RWPE2 (cell line): Measurements from ENCODE around the gene UGT2A2.
"Not testable (repeated sequence)": the region's sequence is repeated elsewhere in the genome, so short reads cannot be mapped to it uniquely, and the experiment has no call there.

Experiments
- ATAC-seq: fragments of 200-7000 bp; cut with Tn5 transposase; 3 replicates; pipeline ENCODE4 v1.9.1; 2021; ENCODE audit warnings: low read depth
- DNase-seq: peaks from one replicate; pipeline ENCODE4 v3.0.0-alpha.2; 2020; ENCODE audit warnings: low spot score
- H3K27ac ChIP-seq: fragments of 450-650 bp; 2 replicates; pipeline ENCODE4 v1.5.1; 2017; ENCODE audit warnings: mild to moderate bottlenecking; ENCODE audit not compliant: poor library complexity, severe bottlenecking
- H3K27me3 ChIP-seq: fragments of 250-450 bp; sonication (Bioruptor Pico); 2 replicates; pipeline ENCODE4 v1.5.1; 2021; ENCODE audit warnings: mild to moderate bottlenecking, moderate library complexity; ENCODE audit not compliant: insufficient read depth, poor library complexity, severe bottlenecking
- H3K36me3 ChIP-seq: fragments of 250-450 bp; sonication (Bioruptor Pico); 2 replicates; pipeline ENCODE4 v1.5.1; 2020; ENCODE audit warnings: low read depth, mild to moderate bottlenecking, moderate library complexity
- H3K4me1 ChIP-seq: fragments of 250-450 bp; sonication (Bioruptor Pico); 2 replicates; pipeline ENCODE4 v1.5.1; 2021; ENCODE audit warnings: mild to moderate bottlenecking, moderate library complexity; ENCODE audit not compliant: insufficient read depth, poor library complexity, severe bottlenecking
- H3K4me3 ChIP-seq: fragments of 250-450 bp; sonication (Bioruptor Pico); 2 replicates; pipeline ENCODE4 v1.5.1; 2021; ENCODE audit warnings: mild to moderate bottlenecking, moderate library complexity; ENCODE audit not compliant: severe bottlenecking
- H3K9me3 ChIP-seq: fragments of 250-450 bp; sonication (Bioruptor Pico); 2 replicates; pipeline ENCODE4 v1.5.1; 2021; ENCODE audit warnings: mild to moderate bottlenecking, moderate library complexity; ENCODE audit not compliant: severe bottlenecking
- TF ChIP-seq, protein P1 (sequence below): fragments of 450-650 bp; IDR thresholded peaks from one replicate; pipeline ENCODE4 v1.5.1; 2017; ENCODE audit warnings: mild to moderate bottlenecking, moderate library complexity; ENCODE audit not compliant: poor library complexity, severe bottlenecking

UGT2A2 gene

DNA sequence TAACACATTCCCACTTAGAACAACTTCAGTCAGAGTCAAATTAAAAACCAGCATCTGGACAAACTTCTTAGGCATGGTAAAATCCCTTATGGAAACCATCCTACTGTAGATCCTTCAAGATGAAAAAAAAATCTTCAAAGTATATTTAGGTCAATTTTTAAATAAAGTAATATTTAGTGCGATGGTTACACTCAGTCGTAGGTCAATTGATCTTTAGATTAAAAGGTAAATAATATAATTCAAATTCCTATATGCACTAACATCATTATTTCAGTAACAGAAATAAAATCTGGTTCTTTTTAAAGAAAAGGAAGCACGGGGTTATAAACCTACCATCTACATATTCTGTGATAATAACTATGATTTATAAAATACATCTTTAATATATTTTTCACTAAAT lies at the start of gene UGT2A2:
Gene UGT2A2 (minus strand): TSS at position 101 of the 400 bp plus-strand sequence. CDS start 2 bp downstream, at position 99.
- no peak for DNase-seq
- H3K27ac ChIP-seq, result no peak within 1 kb of the TSS
- no peaks in the 10 kb centered on the region for H3K9me3 ChIP-seq
- H3K4me1 ChIP-seq, result no peaks in the 10 kb centered on the region
- TF ChIP-seq, protein P1, sequence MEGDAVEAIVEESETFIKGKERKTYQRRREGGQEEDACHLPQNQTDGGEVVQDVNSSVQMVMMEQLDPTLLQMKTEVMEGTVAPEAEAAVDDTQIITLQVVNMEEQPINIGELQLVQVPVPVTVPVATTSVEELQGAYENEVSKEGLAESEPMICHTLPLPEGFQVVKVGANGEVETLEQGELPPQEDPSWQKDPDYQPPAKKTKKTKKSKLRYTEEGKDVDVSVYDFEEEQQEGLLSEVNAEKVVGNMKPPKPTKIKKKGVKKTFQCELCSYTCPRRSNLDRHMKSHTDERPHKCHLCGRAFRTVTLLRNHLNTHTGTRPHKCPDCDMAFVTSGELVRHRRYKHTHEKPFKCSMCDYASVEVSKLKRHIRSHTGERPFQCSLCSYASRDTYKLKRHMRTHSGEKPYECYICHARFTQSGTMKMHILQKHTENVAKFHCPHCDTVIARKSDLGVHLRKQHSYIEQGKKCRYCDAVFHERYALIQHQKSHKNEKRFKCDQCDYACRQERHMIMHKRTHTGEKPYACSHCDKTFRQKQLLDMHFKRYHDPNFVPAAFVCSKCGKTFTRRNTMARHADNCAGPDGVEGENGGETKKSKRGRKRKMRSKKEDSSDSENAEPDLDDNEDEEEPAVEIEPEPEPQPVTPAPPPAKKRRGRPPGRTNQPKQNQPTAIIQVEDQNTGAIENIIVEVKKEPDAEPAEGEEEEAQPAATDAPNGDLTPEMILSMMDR, result no peak
- no peaks in the 10 kb centered on the region for H3K27me3 ChIP-seq
- H3K36me3 ChIP-seq, result no peaks in the 10 kb centered on the region
- no peak within 1 kb of the TSS for H3K4me3 ChIP-seq
- ATAC-seq, result no peak

DNA sequence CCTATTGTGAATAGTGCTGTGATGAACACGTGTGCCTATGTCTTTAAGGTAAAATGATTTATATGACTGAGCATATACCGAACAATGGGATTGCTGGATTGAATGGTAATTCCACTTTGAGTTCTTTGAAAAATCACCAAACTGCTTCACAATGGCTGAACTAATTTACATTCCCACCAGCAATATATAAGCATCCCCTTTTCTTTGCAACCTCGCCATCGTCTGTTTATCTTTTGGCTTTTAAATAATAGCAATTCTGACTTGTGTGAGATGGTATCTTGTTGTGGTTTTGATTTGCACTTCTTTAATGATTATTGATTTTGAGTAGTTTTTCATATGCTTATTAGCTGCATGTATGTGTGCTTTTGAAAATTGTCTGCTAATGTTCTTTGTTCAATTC lies 45.4 kb upstream of the UGT2A2 start:
- ATAC-seq, result no peak
- TF ChIP-seq, protein P1, result no peak
- no peak for DNase-seq

DNA sequence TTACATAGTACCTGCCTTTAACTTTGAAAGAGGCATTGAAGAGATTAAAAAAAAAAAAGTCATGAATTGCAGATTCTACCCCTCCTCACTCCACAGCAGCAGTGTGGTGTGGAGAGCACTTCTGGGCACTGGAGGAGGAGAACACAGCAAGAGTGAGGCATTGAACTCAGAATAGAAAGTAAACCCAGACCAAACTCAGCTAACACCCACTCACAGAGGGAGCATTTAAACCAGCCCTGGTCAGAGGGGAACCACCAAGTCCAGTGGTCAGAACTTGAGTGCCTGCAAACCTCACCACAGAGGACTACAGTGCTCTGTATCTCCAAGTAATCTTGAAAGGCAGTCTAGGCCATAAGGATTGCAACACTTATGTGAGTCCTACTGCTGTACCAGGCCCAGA lies 29.2 kb upstream of the UGT2A2 start:
- Histone ChIP-seq H3K27me3 (no peaks in the 10 kb centered on the region), H3K9me3 (no peaks in the 10 kb centered on the region), H3K4me1 (no peaks in the 10 kb centered on the region), H3K27ac (no peak overlapping the region), H3K4me3 (no peak overlapping the region), H3K36me3 (no peaks in the 10 kb centered on the region)
- no peak for ATAC-seq
- TF ChIP-seq, protein P1, result no peak
- DNase-seq, result no peak

More for the DNA sequence above, 45.4 kb upstream of the UGT2A2 start:
- Histone ChIP-seq H3K4me1 (no peaks in the 10 kb centered on the region), H3K9me3 (no peaks in the 10 kb centered on the region), H3K27ac (no peak overlapping the region), H3K27me3 (no peaks in the 10 kb centered on the region), H3K36me3 (no peaks in the 10 kb centered on the region), H3K4me3 (no peak overlapping the region)

DNA sequence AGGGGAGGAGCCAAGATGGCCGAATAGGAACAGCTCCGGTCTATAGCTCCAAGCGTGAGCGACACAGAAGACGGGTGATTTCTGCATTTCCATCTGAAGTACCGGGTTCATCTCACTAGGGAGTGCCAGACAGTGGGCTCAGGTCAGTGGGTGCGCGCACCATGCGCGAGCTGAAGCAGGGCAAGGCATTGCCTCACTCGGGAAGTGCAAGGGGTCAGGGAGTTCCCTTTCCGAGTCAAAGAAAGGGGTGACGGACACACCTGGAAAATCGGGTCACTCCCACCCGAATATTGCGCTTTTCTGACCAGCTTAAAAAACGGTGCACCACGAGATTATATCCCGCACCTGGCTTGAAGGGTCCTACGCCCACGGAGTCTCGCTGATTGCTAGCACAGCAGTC lies 24.6 kb upstream of the UGT2A2 start:
- not testable (repeated sequence) for H3K27me3 ChIP-seq, H3K9me3 ChIP-seq, H3K27ac ChIP-seq, DNase-seq, ATAC-seq, H3K4me1 ChIP-seq, H3K4me3 ChIP-seq, H3K36me3 ChIP-seq

DNA sequence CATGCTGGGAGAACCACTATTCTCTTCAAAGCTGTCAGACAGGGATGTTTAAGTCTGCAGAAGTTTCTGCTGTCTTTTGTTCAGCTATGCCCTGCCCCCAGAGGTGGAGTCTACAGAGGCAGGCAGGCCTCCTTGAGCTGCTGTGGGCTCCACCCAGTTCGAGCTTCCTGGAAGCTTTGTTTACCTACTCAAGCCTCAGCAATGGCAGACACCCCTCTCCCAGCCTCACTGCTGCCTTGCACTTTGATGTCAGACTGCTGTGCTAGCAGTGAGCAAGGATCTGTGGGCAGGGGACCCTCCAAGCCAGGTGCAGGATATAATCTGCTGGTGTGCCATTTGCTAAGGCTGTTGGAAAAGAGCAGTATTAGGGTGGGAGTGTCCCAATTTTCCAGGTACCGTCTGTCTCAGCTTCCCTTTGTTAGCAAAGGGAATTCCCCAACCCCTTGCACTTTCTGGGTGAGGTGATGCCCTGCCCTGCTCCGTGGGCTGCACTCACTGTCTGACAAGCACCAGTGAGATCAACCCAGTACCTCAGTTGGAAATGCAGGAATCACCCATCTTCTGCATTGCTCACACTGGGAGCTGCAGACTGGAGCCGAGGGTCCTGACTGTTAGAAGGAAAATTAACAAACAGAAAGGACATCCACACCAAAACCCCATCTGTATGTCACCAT lies 21.8 kb upstream of the UGT2A2 start:
- not testable (repeated sequence) for H3K27ac ChIP-seq, H3K4me3 ChIP-seq, H3K27me3 ChIP-seq, ATAC-seq, H3K36me3 ChIP-seq, H3K9me3 ChIP-seq, H3K4me1 ChIP-seq, DNase-seq

DNA sequence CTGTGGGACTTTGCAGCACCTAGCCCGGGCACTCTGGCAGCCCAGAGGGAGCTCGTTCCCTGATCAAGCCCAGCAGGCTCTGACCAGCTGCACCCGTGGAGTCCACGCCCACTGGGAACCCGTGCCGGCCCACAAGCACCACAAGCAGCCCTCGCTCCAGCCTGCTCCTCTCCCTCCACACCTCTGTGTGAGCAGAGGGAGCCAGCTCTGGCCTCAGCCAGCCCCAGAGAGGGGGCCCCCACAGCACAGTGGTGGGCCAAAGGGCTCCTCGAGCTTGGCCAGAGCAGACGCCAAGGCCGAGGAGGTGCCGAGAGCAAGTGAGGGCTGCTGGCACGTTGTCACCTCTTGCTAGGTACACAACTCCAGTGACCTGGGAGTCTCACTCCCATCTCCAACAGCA lies 18.7 kb upstream of the UGT2A2 start:
- no peak overlapping the region for H3K27ac ChIP-seq
- no peak for DNase-seq
- ATAC-seq, result no peak
- H3K27me3 ChIP-seq, result no peaks in the 10 kb centered on the region
- TF ChIP-seq, protein P1, result no peak
- no peaks in the 10 kb centered on the region for H3K9me3 ChIP-seq
- no peaks in the 10 kb centered on the region for H3K36me3 ChIP-seq
- H3K4me3 ChIP-seq, result no peak overlapping the region
- H3K4me1 ChIP-seq, result no peaks in the 10 kb centered on the region
